ENCODE measurements around the gene TTC9C. TPM values are rescaled to one million over a fixed set of nuclear protein-coding genes. Genes with fewer than 3 reads are reported as not detected.

The TTC9C gene, protein sequence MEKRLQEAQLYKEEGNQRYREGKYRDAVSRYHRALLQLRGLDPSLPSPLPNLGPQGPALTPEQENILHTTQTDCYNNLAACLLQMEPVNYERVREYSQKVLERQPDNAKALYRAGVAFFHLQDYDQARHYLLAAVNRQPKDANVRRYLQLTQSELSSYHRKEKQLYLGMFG
- 27.1 and 44.5 TPM in 2 replicates for total RNA-seq

DNA sequence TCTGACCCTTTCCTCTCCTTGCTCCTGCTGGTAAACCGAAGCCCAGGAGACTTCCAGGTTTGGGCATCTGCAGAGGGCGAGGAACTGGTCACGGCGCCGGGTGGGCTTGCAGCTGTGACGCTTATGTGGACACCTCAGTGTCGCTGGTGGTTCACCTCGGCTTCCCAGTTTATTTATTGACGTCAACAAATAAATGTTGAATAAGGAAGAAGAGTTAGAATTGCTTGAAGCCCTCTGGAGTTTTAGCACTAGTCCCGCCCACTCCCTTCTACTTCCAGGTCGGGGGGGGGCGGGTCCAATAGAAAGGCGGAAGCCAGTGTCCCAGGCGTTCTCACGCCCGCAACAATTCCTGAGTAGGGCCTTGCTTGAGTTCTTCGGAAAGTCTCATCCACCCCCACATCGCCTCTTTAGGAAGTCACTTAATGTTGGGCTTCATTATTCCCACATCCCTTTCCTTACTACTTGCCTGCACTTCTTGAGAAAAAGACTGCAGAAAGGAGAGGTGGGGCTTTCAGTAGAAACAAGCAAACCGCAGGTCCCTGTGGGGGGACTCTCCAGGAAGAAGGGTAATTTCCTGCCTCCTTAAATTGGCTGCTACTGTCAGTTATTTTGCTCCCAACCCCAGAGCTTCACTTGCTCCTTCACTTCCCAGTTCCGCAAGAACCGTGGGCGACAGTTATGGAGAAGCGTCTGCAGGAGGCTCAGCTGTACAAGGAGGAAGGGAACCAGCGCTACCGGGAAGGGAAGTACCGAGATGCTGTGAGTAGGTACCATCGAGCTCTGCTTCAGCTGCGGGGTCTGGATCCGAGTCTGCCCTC, at the start of gene TTC9C:
TSS of gene TTC9C (plus strand) at position 316 of the 818 bp plus-strand sequence. CDS start at position 679, 363 bp downstream.

DNA sequence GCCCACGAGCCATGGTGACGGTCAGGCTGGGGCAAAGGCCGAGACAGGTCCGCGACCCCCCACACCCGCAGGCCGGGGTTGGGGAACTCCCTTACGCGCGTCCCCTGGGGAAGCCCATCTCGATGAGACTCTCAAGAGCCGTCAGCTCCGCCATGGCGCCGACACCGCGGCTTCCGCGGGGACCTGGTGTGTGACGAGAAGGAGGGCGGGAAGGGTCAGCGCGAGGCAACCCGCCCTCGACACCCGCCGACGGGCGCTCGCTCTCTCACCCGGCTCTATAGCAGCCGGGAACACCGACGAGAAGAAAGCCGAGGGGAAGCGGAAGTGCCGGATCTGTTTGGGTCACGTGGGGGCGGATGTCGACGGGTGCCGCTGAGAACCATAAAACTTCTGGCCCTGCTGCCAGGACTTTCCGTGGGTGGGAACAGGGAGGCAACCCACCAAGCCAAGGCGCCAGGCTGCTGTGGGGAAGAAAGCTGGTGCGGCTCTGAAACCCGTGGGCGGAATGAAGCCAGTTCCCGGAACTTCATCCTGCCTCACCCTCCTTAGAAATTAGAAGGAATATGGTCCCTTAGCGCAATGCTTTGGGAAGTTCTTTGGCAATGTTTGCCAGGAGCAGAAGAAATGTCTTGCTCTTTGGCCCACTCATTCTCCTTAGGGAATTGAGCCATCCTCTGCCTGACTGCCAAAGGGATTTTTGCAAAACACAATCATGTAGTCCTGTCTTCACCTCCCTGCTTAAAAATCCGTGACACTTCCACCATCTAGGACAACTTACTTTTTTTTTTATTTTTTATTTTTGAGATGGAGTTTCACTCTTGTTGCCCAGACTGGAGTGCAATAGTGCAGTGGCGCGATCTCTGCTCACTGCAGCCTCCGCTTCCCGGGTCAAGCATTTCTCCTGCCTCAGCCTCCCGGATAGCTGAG, 49.3 kb upstream of the TTC9C start, which contains the start of gene UBXN1:
TSS of gene UBXN1 (minus strand) at position 304 of the 927 bp plus-strand sequence. CDS start at position 154, 150 bp downstream.

DNA sequence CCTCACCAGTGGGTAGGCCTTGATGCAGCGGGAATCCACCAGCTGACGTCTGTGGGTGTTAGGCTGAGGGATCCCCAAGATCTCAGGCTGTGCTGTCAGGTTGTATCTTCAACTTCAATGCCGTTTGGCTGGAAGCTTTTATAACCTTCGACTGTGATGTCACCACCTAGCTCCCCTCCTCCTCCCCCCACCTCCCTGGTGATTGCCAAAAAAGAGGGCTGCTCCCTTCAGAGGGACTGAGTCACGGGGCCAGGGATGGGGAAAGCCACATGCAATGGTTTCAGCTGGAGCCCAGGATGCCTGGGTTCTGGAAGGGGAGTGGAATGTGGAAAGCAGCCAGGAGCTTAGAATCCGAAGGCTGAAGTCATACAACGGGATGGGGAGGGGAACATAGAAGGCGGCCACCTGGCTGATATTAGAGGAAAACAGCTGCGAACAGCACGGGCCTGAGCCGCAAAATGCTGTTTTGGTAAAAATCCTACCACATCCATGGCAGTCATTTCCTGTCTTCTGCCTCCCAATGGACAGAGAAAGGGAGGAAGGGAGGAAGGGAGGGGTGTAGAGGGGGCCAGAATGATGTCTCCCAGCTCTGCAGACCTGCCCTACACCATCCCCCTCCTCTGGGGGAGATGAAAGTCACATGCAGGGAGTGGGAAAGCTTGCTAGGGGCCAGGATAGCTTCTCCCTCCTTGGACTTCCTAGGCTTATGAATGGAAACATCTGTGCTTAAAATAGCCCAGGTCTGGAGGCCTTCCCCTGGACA, 38.7 kb upstream of the TTC9C start, which contains the start of gene LRRN4CL:
TSS of gene LRRN4CL (minus strand) at position 110 of the 763 bp plus-strand sequence. CDS start 1,022 bp downstream, outside the sequence.

DNA sequence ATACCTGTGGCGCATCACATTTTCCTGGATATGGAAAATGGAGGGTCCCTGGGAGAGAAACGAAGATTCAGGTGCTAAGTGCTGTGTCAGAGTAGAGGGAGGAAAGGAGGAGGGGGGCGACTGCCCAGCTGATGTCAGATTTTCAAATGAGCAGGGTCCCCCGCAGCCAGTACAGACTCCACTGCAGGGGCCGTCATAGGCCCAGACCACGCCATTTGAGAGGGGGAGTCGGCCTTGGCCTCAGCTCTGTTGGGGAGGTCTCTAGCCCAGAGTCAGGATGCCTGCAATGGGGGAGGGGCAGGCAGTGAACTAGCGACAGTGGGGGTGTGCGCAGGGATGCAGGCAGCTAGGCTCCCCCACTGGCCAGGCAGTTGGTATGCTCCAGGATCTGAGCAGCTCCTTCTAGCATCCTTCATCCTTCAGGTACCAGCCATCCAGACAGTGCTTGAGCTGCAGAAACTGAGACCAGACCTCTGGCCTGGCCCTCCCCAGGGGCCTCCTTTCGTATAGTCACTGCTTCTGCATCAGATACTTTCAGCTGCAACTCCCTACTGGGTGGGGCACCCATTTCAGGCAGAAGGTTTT, 20.9 kb upstream of the TTC9C start, which contains the start of the genes BSCL2 and GNG3:
TSS of gene BSCL2 (minus strand) at position 148 of the 585 bp plus-strand sequence. CDS start 229 bp downstream, outside the sequence.
TSS of gene GNG3 (plus strand) at position 400 of the 585 bp plus-strand sequence. CDS start 620 bp downstream, outside the sequence.

DNA sequence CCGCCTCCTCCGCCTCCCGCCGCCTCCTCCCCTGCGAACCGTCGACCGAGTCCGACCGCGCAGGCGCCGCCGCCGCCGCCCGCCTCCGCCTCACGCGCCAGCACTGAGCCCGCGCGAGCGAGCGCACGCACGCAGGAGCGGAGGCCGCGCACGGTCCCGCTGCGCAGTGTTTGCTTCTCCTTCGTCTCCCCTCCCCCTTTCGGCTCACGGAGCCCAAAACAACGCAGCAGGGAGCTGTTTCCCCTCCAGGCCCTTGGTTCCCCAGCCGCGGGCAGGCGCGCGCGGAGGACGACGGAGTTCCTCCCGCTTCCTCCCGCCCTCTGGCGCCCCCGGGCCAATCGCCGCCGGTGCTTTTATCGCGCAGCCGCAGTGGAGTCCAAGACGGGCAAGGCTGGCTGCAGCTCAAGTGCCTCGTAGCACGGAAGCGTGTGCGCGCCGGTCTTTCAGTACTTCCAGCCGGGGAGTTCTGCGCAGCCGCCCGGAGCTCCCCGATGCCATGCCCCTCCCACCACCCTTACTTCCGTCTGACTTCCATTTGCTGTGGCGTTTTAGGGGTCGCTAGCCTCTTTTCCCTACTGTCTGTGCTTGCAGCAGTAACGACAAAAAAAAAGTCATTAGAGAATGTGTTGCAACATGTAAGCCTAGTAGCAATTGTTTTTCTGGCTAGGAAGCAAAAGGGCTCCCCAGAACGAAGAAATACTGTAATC, 968 bp upstream of the TTC9C start, which contains the start of gene HNRNPUL2:
TSS of gene HNRNPUL2 (minus strand) at position 293 of the 707 bp plus-strand sequence. CDS start 301 bp downstream, outside the sequence.

DNA sequence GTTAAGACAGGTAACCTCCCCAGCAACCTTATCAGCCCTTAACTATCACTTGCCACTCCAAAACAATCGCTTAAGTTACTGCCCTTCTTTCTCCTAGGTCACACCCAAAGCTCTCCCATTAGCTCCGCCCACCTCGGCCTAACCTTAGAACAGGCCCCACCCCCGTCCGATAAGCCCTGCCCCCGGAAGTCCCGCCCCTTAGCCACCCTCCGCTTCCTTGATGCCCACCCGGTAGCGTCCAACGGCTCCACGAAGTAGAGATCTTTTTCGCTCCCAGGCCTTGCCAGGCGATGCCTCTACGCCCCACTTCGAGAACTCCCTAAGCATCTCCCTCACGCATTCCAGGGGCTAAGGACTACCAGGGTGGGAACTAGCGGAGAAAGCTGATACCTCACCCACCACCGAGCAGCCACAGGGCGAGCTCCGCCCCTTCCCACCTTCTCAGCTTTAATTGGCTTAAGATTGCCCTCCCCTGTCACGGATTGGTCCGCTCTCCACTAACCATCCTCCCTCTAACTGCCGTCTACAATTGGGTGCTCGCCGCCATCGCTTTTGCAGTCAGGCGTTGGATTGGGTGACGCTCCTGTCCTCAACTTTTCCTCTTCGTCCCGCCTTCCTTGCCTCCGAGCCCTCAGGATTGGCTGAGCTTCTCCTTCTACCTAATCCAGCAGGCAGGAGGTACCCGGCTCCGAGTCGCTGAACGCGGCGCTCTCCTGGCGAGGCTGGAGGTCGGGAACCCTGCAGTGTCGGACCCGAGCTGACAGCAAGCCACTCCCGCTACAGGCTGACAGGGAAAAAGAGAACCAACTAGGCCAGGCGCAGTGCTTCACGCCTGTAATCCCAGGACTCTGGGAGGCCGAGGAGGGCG, 25.7 kb downstream of the TTC9C start, which contains the start of gene ZBTB3:
TSS of gene ZBTB3 (minus strand) at position 425 of the 868 bp plus-strand sequence. CDS start 496 bp downstream, outside the sequence.

DNA sequence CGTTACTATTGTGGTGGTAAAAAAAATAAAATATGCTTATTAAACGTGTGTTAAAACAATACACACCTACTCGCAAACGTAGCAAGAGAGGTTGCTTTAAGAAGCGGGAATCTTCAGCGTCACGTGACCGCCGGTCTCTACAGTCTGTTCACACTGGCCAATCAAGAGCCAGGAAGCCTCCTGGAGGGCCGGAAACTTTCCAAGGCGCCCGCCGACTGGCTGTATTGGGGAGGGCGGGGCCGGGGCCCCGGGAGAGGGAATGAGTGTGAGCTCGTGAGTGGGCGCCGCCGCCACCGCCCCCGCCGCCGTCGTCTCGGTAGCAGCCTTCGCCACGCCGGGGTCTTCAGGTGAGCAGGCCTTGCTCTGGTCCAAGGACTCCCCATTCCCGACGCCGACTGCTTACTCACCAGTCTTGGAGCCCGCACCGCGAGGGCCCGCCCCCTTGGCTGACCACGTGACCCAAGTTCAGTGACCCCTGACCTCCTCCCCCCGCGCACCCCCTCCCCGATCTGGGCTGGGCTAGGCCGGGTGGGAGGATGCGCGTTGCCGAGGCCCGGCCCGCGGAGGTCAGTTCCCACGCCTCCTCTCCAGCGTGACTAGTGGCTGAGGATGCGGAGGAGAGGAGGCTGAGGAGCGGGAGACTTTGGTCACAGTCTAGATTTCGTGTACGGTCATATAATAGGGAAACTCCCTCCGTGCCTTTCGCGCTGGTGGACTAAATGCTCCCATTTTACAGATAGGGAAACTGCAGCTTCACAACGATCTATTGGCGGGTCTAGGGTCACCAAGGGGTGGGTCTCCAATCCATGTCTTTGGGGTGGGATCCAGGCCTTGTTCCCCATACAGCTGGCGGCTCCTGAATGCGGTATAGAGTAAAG, 43.1 kb downstream of the TTC9C start, which contains the start of gene TAF6L:
TSS of gene TAF6L (plus strand) at position 253 of the 878 bp plus-strand sequence. CDS start 4,388 bp downstream, outside the sequence.

DNA sequence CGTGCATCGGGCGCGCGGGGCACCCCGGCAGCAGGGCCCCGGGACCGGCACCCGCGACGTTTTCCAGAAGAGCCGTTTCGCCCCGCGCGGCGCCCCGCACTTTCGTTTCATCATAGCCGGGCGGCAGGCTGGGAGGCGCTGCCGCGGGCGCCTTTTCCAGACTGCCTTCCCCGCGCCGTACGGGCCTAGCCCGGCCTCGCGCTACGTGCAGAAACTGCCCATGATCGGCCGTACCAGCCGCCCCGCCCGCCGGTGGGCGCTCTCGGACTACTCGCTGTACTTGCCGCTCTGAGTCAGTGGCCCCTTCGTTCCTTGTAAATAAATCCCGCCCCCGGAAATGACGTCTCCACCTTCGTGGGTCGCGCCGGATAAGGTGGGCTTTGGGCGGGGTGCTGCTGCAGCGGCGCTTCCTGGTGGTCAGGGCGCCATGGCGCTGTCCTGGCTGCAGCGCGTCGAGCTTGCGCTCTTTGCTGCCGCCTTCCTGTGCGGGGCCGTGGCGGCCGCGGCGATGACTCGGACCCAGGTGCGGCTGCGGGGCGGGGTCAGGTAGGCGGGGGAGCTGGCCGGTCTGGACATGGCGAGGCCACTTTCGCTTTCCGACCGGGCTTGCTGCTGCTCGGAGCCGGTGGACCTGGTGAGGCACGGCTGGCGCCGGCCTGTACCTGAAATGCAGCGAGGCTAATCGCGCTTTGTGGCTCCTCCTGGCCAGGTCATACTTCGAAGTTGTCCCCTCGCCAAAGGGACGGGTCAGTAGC, 58.9 kb downstream of the TTC9C start, which contains the start of gene TMEM179B:
TSS of gene TMEM179B (plus strand) at position 398 of the 755 bp plus-strand sequence. CDS start at position 428, 30 bp downstream.

Other genes with a start within 250 kb of the TTC9C start
- gene AHNAK, start 181.7 kb upstream of the TTC9C start, total RNA-seq: 251 and 358 TPM in 2 replicates
- gene EEF1G, start 154.6 kb upstream of the TTC9C start, total RNA-seq: 2,051 and 2,264 TPM in 2 replicates
- 5.5 and 9.6 TPM in 2 replicates for gene TUT1, start 137.0 kb upstream of the TTC9C start, total RNA-seq
- 81.7 and 109 TPM in 2 replicates for gene MTA2, start 126.6 kb upstream of the TTC9C start, total RNA-seq
- gene EML3, start 115.7 kb upstream of the TTC9C start, total RNA-seq: 17.0 and 22.9 TPM in 2 replicates
- 2.8 and 14.1 TPM in 2 replicates for gene ROM1, start 115.2 kb upstream of the TTC9C start, total RNA-seq
- gene B3GAT3, start 106.5 kb upstream of the TTC9C start, total RNA-seq: 48.4 and 56.2 TPM in 2 replicates
- gene GANAB, start 81.9 kb upstream of the TTC9C start, total RNA-seq: 263 and 291 TPM in 2 replicates
- gene INTS5, start 75.2 kb upstream of the TTC9C start, total RNA-seq: 20.6 and 26.2 TPM in 2 replicates
- 47.0 and 88.6 TPM in 2 replicates for gene C11orf98, start 63.3 kb upstream of the TTC9C start, total RNA-seq
- gene CSKMT, start 63.2 kb upstream of the TTC9C start, total RNA-seq: 2.9 and 20.2 TPM in 2 replicates
- gene UQCC3, start 56.8 kb upstream of the TTC9C start, total RNA-seq: 8.6 and 10.5 TPM in 2 replicates
- 6.9 and 11.0 TPM in 2 replicates for gene LBHD1, start 56.2 kb upstream of the TTC9C start, total RNA-seq
- gene UBXN1, start 49.4 kb upstream of the TTC9C start, total RNA-seq: 97.7 and 109 TPM in 2 replicates
- 5.8 and 6.6 TPM in 2 replicates for gene LRRN4CL, start 39.0 kb upstream of the TTC9C start, total RNA-seq
- gene BSCL2, start 21.1 kb upstream of the TTC9C start, total RNA-seq: 79.6 and 137 TPM in 2 replicates
- gene GNG3, start 20.8 kb upstream of the TTC9C start, total RNA-seq: not detected in 2 replicates
- 6.6 and 6.9 TPM in 2 replicates for gene HNRNPUL2, start 1.0 kb upstream of the TTC9C start, total RNA-seq
- gene ZBTB3, start 25.7 kb downstream of the TTC9C start, total RNA-seq: 6.1 and 10.3 TPM in 2 replicates
- gene POLR2G, start 33.1 kb downstream of the TTC9C start, total RNA-seq: 96.1 and 114 TPM in 2 replicates
- 11.8 and 18.6 TPM in 2 replicates for gene TAF6L, start 42.9 kb downstream of the TTC9C start, total RNA-seq
- gene TMEM179B, start 58.9 kb downstream of the TTC9C start, total RNA-seq: 73.7 and 93.1 TPM in 2 replicates
- gene TMEM223, start 63.5 kb downstream of the TTC9C start, total RNA-seq: 40.9 and 43.8 TPM in 2 replicates
- gene NXF1, start 77.0 kb downstream of the TTC9C start, total RNA-seq: 26.2 and 30.5 TPM in 2 replicates
- gene STX5, start 103.6 kb downstream of the TTC9C start, total RNA-seq: 33.2 and 59.2 TPM in 2 replicates
- gene TEX54, start 104.4 kb downstream of the TTC9C start, total RNA-seq: not detected in 2 replicates
- 39.7 and 57.4 TPM in 2 replicates for gene WDR74, start 111.1 kb downstream of the TTC9C start, total RNA-seq
- gene SLC3A2, start 152.4 kb downstream of the TTC9C start, total RNA-seq: 216 and 237 TPM in 2 replicates
- gene CHRM1, start 192.9 kb downstream of the TTC9C start, total RNA-seq: not detected in 2 replicates